ENCODE results near the gene GRIN2A. TPM values are rescaled to one million over a fixed set of nuclear protein-coding genes. Genes with fewer than 3 reads are reported as not detected.

GRIN2A gene
- total and polyA plus RNA-seq, 2 of the 13 experiments (the other 11 are each of a cell fraction or from before 2014, with no cell fraction given) = not detected

DNA sequence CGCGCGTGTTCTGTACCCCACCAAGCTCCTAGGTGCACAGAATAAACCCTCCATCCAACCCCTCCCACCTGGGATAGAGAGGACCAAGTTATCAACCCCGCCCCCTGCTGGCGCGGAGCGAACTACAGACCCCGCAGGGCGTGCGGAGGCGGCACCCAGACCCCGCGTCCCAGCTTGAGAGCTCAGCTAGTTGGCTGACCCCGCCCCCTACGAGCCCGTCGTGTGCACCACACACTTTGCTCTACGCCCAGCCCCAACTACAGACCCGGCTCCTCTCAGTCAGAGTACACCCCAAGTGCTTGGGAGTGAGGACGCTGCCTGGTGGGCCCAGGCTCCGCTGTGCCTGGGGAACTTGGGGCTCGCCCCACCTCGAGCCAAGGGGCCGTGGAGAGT is 1.5 kb downstream of the GRIN2A start (continued):
- TF ChIP-seq NR2F2 (IDR thresholded peaks at IDR 0.05; ENCODE audit: borderline replicate concordance, low read depth) = no peak
- no peak for TF ChIP-seq SSRP1 (CRISPR knock-in tag; IDR thresholded peaks at IDR 0.05)
- TF ChIP-seq, protein P1, sequence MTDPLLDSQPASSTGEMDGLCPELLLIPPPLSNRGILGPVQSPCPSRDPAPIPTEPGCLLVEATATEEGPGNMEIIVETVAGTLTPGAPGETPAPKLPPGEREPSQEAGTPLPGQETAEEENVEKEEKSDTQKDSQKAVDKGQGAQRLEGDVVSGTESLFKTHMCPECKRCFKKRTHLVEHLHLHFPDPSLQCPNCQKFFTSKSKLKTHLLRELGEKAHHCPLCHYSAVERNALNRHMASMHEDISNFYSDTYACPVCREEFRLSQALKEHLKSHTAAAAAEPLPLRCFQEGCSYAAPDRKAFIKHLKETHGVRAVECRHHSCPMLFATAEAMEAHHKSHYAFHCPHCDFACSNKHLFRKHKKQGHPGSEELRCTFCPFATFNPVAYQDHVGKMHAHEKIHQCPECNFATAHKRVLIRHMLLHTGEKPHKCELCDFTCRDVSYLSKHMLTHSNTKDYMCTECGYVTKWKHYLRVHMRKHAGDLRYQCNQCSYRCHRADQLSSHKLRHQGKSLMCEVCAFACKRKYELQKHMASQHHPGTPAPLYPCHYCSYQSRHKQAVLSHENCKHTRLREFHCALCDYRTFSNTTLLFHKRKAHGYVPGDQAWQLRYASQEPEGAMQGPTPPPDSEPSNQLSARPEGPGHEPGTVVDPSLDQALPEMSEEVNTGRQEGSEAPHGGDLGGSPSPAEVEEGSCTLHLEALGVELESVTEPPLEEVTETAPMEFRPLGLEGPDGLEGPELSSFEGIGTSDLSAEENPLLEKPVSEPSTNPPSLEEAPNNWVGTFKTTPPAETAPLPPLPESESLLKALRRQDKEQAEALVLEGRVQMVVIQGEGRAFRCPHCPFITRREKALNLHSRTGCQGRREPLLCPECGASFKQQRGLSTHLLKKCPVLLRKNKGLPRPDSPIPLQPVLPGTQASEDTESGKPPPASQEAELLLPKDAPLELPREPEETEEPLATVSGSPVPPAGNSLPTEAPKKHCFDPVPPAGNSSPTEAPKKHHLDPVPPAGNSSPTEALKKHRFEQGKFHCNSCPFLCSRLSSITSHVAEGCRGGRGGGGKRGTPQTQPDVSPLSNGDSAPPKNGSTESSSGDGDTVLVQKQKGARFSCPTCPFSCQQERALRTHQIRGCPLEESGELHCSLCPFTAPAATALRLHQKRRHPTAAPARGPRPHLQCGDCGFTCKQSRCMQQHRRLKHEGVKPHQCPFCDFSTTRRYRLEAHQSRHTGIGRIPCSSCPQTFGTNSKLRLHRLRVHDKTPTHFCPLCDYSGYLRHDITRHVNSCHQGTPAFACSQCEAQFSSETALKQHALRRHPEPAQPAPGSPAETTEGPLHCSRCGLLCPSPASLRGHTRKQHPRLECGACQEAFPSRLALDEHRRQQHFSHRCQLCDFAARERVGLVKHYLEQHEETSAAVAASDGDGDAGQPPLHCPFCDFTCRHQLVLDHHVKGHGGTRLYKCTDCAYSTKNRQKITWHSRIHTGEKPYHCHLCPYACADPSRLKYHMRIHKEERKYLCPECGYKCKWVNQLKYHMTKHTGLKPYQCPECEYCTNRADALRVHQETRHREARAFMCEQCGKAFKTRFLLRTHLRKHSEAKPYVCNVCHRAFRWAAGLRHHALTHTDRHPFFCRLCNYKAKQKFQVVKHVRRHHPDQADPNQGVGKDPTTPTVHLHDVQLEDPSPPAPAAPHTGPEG (CRISPR knock-in tag; IDR thresholded peaks at IDR 0.05) = 0 out of 2 replicates have a peak, but pooled peaks have one; percentile 23
- no peak for TF ChIP-seq HNRNPL (IDR thresholded peaks at IDR 0.05; ENCODE audit: low read depth, low read length)
- peak; percentile 85 for TF ChIP-seq PTBP1 (IDR thresholded peaks at IDR 0.05; ENCODE audit: low read depth, low read length, poor library complexity, severe bottlenecking)
- TF ChIP-seq ZNF674 (CRISPR knock-in tag; IDR thresholded peaks at IDR 0.05; ENCODE audit: low read depth) = peak; percentile 57; the same call in 1 of the 2 replicates
- no peak for TF ChIP-seq FIP1L1 (IDR thresholded peaks at IDR 0.05; ENCODE audit: borderline replicate concordance, insufficient read depth, low read depth, low read length)
- TF ChIP-seq XBP1 (CRISPR knock-in tag; IDR thresholded peaks at IDR 0.05) = no peak
- TF ChIP-seq ETV5 (CRISPR knock-in tag; IDR thresholded peaks at IDR 0.05; ENCODE audit: borderline replicate concordance) = no peak
- no peak for TF ChIP-seq JARID2 (CRISPR knock-in tag; IDR thresholded peaks at IDR 0.05; ENCODE audit: insufficient replicate concordance)
- TF ChIP-seq, protein P2, sequence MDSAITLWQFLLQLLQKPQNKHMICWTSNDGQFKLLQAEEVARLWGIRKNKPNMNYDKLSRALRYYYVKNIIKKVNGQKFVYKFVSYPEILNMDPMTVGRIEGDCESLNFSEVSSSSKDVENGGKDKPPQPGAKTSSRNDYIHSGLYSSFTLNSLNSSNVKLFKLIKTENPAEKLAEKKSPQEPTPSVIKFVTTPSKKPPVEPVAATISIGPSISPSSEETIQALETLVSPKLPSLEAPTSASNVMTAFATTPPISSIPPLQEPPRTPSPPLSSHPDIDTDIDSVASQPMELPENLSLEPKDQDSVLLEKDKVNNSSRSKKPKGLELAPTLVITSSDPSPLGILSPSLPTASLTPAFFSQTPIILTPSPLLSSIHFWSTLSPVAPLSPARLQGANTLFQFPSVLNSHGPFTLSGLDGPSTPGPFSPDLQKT (CRISPR knock-in tag; IDR thresholded peaks at IDR 0.05; ENCODE audit: borderline replicate concordance) = 0 out of 2 replicates have a peak, but pooled peaks have one; percentile 26
- TF ChIP-seq, protein P3, sequence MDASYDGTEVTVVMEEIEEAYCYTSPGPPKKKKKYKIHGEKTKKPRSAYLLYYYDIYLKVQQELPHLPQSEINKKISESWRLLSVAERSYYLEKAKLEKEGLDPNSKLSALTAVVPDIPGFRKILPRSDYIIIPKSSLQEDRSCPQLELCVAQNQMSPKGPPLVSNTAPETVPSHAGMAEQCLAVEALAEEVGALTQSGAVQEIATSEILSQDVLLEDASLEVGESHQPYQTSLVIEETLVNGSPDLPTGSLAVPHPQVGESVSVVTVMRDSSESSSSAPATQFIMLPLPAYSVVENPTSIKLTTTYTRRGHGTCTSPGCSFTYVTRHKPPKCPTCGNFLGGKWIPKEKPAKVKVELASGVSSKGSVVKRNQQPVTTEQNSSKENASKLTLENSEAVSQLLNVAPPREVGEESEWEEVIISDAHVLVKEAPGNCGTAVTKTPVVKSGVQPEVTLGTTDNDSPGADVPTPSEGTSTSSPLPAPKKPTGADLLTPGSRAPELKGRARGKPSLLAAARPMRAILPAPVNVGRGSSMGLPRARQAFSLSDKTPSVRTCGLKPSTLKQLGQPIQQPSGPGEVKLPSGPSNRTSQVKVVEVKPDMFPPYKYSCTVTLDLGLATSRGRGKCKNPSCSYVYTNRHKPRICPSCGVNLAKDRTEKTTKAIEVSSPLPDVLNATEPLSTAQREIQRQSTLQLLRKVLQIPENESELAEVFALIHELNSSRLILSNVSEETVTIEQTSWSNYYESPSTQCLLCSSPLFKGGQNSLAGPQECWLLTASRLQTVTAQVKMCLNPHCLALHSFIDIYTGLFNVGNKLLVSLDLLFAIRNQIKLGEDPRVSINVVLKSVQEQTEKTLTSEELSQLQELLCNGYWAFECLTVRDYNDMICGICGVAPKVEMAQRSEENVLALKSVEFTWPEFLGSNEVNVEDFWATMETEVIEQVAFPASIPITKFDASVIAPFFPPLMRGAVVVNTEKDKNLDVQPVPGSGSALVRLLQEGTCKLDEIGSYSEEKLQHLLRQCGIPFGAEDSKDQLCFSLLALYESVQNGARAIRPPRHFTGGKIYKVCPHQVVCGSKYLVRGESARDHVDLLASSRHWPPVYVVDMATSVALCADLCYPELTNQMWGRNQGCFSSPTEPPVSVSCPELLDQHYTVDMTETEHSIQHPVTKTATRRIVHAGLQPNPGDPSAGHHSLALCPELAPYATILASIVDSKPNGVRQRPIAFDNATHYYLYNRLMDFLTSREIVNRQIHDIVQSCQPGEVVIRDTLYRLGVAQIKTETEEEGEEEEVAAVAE (CRISPR knock-in tag; IDR thresholded peaks at IDR 0.05; ENCODE audit: borderline replicate concordance) = no peak
- TF ChIP-seq, protein P4, sequence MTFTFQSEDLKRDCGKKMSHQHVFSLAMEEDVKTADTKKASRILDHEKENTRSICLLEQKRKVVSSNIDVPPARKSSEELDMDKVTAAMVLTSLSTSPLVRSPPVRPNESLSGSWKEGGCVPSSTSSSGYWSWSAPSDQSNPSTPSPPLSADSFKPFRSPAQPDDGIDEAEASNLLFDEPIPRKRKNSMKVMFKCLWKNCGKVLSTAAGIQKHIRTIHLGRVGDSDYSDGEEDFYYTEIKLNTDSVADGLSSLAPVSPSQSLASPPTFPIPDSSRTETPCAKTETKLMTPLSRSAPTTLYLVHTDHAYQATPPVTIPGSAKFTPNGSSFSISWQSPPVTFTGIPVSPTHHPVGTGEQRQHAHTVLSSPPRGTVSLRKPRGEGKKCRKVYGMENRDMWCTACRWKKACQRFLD (CRISPR knock-in tag; IDR thresholded peaks at IDR 0.05; ENCODE audit: borderline replicate concordance) = 0 out of 2 replicates have a peak, but pooled peaks have one; percentile 42
- TF ChIP-seq DPF2 (CRISPR knock-in tag; IDR thresholded peaks at IDR 0.05; ENCODE audit: borderline replicate concordance, low read depth) = no peak
- no peak for TF ChIP-seq SMYD3 (CRISPR knock-in tag; IDR thresholded peaks at IDR 0.05)
- TF ChIP-seq SMC3 (IDR thresholded peaks at IDR 0.05; ENCODE audit: low read length) = peak; percentile 47; the same call in 1 of the 2 replicates

All from HepG2 (cell line).